Spinal cord (tissue), 10 donors: ENCODE results near the gene TRAPPC6A. TPM values are rescaled to one million over a fixed set of nuclear protein-coding genes. Genes with fewer than 3 reads are reported as not detected.

Source experiments
- DNase-seq, 6 donors: peaks; one replicate each; pipeline versions ENCODE4 v3.0.0 to v3.0.0-alpha.2; 2013 to 2015; ENCODE audit warnings: low spot score in 6 of 6, low read depth in 4 of 6
- H3K27ac ChIP-seq: one replicate; pipeline ENCODE4 v1.5.1; 2013; ENCODE audit warnings: low read depth, low read length, control low read depth
- H3K27me3 ChIP-seq: one replicate; pipeline ENCODE4 v1.6.1; 2013; ENCODE audit warnings: low read length; ENCODE audit not compliant: control insufficient read depth, insufficient read depth
- H3K36me3 ChIP-seq: one replicate; pipeline ENCODE4 v1.6.1; 2013; ENCODE audit warnings: low read length; ENCODE audit not compliant: control insufficient read depth, insufficient read depth
- H3K4me1 ChIP-seq: one replicate; pipeline ENCODE4 v1.6.1; 2013; ENCODE audit warnings: low read length; ENCODE audit not compliant: control insufficient read depth, insufficient read depth
- H3K4me3 ChIP-seq: one replicate; pipeline ENCODE4 v1.5.1; 2013; ENCODE audit warnings: low read depth, low read length, control low read depth
- H3K9me3 ChIP-seq: one replicate; pipeline ENCODE4 v1.6.1; 2013; ENCODE audit warnings: low read length; ENCODE audit not compliant: control insufficient read depth, insufficient read depth
- WGBS: methylation state at CpG from one replicate; pipeline ENCODE4 v1.1.5; 2013; ENCODE audit warnings: missing lambda C conversion rate; ENCODE audit not compliant: insufficient coverage; 5-methylcytosine and 5-hydroxymethylcytosine counted together
- polyA plus RNA-seq, 2 donors: library from polyadenylated mRNA; unstranded; fragments of 120-200 nt; gene quantifications; one replicate each; pipeline ENCODE4 v1.2.1, GENCODE V29; 2013; ENCODE audit not compliant: insufficient read length in 2 of 2
- total RNA-seq, 2 donors: library from RNA; depleted of rRNA in 1 of 2; stranded (reverse); fragments of 120-200 nt in 1 of 2; fragments of >200 nt in 1 of 2; gene quantifications; one replicate each; pipeline versions ENCODE4 v1.2.3 to v1.2.4, GENCODE V29; 2013 to 2014
- donor health status: healthy.

The TRAPPC6A gene
- total and polyA plus RNA-seq, 4 donors = 7.0 to 26.2 (median 22.5) TPM

DNA sequence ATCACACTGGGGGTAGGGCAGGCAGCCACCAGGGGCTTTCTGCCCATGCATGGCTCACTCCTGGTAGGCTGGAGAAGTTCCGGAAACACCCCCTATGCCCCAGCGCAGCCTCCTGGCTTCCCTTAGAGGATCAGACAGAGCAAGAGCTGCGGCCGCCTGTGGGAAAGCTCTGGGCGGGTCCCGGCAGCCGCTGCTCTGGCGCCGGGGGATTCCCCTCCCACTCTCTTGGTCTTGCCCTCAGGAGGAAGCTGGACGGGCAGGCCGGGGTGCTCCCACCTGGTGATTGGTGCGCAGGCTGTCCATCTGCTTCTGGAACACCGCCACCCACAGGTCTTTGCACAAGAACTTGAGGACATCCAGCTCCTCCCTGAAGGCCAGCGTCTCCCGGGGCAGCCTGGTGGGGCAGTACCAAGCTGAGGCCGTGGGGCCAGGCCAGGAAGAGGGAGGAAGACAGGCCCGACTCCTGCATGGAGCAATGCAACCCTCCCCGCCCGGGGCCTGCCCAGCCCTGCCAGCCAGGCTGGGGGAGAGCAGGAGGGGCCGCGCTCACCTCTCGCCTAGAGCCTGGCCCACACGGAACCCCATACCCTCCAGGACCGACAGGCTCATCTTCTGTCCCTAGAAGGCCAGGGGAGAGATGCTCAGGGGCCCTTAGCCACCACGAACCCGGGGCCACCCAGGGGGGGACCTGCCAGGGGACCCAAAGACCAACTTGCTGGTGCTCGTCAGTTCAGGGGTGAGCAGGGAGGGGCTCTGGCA lies 13.3 kb downstream of the TRAPPC6A start:
- Histone ChIP-seq H3K4me1 (peaks cover 20% of the 10 kb centered on the region), H3K36me3 (peaks cover 37% of the 10 kb centered on the region), H3K27ac (no peak overlapping the region), H3K27me3 (peaks cover 18% of the 10 kb centered on the region), H3K9me3 (no peaks in the 10 kb centered on the region), H3K4me3 (no peak overlapping the region)
- 49% methylated on average over 27 of the region's 27 CpGs for WGBS
- no peak for DNase-seq

DNA sequence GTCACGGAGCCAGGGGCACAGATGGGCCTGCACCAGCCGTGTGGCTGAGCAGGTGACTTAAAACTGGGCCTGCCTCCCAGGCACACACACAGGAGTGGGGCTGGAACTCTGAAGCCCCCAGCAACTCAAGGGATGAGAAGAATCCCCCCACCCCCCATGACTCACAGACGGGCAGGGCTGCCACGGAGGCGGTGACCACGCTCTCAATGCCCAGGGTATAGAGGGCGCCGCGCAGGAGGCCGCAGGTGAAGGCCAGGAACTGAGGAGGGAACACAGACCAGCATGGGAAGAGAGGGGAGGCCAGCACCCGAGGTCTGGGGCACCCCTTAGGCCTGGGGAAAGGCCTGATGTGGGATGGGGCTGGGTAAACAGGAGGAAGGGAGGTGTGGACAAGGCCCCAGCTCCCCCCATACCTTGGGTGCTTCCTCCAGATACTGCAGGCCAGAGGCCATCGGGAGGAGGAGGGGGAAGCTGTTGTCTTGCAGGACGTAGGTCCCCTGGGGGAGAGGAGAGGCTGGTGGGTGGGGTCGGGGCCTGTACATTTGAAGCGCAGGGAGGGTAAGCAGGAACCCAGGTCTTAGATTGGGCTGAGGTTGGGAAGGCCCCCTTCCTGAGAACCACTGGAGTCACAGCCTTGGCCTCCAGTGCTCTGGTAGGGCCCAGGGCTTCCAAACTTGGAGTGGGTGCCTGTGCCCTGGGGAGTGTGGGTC lies 14.1 kb downstream of the TRAPPC6A start:
- H3K4me3 ChIP-seq = no peak overlapping the region
- DNase-seq = no peak
- H3K9me3 ChIP-seq = no peaks in the 10 kb centered on the region
- 84% methylated on average over 11 of the region's 15 CpGs for WGBS
- peaks cover 20% of the 10 kb centered on the region for H3K27me3 ChIP-seq
- peaks cover 20% of the 10 kb centered on the region for H3K4me1 ChIP-seq
- no peak overlapping the region for H3K27ac ChIP-seq
- peaks cover 31% of the 10 kb centered on the region for H3K36me3 ChIP-seq

DNA sequence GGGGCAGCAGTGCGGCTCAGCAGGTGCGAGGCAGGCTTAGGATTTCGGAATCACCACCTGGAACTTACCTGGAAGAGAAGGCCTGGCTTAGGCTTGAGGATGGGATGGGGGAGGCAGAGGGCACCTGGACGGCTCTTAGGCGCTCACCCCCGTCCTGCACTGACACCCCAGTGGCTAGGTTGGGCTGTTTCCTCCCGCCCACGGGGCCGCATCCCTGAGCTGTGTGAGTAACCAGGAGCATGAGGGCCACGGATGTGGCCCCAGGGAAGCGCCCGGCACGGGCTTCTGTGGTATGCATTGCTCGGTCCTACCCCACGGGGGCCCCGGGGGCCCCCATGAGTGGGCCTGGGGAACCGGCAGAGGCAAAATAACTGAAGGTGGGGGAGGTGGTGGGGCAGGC lies 14.9 kb downstream of the TRAPPC6A start:
- Histone ChIP-seq H3K9me3 (no peaks in the 10 kb centered on the region), H3K4me1 (peaks cover 20% of the 10 kb centered on the region), H3K27me3 (peaks cover 22% of the 10 kb centered on the region), H3K4me3 (no peak overlapping the region), H3K36me3 (peaks cover 36% of the 10 kb centered on the region), H3K27ac (no peak overlapping the region)
- WGBS = 88% methylated on average over 14 of the region's 17 CpGs
- no peak for DNase-seq

DNA sequence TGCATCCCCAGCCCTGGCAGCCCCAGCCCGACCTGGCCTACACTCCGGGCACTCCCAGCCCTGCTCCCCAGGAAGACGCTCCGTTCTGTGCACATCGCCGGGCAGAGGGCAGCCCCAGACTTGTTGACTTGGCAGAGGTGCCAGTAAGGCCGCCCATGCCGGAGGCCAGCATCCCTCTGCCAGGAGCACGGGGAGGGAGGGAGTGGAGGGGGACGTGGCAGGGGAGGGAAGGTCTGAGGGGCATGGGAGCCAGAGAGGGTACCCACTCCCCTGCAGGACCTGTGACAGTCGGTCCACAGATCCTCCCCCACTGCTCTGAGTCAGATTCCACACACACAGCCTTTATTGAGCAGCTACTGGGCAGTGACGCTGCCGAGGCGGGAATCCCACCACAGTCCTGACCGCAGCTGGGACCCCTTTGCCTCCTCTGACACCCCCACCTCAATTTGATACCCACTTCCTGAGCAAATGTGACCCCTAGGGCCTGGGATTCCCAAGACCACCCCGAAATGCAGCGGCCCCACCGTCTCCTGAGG lies 15.4 kb downstream of the TRAPPC6A start:
- 83% methylated on average over 11 of the region's 18 CpGs for WGBS
- DNase-seq = no peak
- Histone ChIP-seq H3K9me3 (no peaks in the 10 kb centered on the region), H3K36me3 (peaks cover 36% of the 10 kb centered on the region), H3K27ac (no peak overlapping the region), H3K27me3 (peaks cover 22% of the 10 kb centered on the region), H3K4me1 (peaks cover 20% of the 10 kb centered on the region), H3K4me3 (no peak overlapping the region)

DNA sequence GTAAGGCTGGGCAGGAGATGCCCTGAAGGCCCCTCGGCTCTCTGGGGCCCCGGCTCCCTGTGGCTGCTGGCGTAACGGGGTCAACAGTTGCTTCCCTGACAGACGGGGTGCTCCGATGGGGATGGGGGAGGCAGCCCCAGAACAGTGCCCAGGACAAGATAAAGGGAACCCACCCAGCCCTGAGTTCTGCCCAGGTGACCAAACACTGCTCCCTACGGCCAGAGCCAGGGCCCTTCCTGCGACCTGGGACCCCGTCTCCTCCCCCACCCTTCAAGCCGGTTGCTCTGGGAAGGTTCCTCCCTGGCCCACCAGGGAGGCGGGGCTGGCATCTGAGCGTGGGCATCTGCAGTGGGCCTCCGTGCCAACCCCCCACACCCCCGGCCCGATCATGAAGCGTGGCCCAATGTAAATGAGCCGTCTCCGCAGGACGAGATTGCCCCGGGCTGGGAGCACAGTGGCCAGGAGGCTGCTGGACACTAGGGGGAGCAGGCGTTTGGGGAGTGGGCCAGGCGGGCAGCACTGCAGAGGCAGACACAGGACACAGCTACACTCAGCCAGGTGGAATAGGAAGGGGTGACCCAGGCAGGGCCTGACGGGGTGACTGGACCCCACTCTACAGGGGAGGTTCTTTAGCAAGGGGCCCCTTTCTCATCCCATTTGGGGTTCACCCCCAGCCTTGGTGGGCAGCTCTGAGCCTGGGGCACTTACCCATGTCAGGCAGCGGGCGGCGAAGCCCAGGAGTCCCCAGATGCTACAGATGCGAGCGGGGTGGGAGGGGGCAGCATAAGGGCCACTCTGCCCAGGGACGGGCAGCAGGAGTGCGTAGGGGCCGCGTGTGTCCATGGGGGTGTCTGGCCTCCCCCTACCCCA lies 16.1 kb downstream of the TRAPPC6A start:
- DNase-seq = peak in 2 of 6 donors; percentile 20 to 29
- peaks cover 22% of the 10 kb centered on the region for H3K27me3 ChIP-seq
- H3K9me3 ChIP-seq = no peaks in the 10 kb centered on the region
- no peak overlapping the region for H3K27ac ChIP-seq
- 44% methylated on average over 31 of the region's 32 CpGs for WGBS
- peaks cover 20% of the 10 kb centered on the region for H3K4me1 ChIP-seq
- H3K36me3 ChIP-seq = peaks cover 37% of the 10 kb centered on the region
- no peak overlapping the region for H3K4me3 ChIP-seq

DNA sequence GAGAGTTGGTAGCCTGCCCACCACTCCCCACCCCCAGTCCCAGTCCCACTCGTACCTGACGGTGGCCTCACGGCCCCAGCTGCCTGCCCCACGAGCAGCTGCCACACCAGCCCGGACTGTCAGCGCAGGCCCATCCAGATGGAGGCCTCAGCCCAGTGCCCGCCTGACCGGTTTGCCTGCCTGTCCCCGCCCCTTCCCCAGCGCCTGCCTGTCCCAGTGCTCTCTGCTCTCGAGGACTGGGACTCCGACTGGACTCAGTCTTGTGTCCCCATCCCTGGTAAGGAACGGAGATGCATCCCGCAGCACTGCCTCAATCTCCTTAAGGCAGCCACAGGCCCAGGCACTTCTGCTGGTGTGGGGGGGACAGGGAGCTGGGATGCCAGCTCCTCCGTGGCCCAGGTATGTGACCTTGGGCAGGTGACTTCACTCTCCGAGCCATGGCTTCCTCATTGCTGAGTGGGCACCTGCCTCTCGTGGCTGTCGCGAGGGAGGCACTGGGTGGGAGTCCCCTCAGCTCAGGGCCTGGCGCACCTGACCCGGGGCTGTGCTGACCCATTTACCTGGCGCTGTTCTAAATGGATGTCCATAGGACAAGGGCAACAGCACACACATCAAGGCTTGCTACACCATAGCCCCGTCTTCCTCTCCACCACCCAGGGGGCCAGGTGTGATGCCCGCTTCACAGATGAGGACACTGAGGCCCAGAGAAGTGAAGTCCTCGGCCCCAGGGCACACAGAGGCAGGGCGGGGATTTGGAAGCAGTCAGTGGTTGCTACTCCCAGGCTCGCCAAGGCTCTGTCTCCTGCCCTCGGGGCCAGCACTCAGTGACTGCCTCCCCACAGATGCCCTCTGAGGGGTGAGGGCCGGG lies 16.9 kb downstream of the TRAPPC6A start, which contains the start of gene NKPD1:
TSS of gene NKPD1 (minus strand) at position 113 of the 868 bp plus-strand sequence. CDS start 832 bp downstream, outside the sequence.
- peaks cover 34% of the 10 kb centered on the region for H3K36me3 ChIP-seq
- WGBS = 55% methylated on average over 29 of the region's 29 CpGs
- no peaks in the 10 kb centered on the region for H3K9me3 ChIP-seq
- no peak within 1 kb of the TSS for H3K27ac ChIP-seq
- peaks cover 15% of the 10 kb centered on the region for H3K4me1 ChIP-seq
- no peak within 1 kb of the TSS for H3K4me3 ChIP-seq
- DNase-seq = no peak
- H3K27me3 ChIP-seq = peaks cover 25% of the 10 kb centered on the region

DNA sequence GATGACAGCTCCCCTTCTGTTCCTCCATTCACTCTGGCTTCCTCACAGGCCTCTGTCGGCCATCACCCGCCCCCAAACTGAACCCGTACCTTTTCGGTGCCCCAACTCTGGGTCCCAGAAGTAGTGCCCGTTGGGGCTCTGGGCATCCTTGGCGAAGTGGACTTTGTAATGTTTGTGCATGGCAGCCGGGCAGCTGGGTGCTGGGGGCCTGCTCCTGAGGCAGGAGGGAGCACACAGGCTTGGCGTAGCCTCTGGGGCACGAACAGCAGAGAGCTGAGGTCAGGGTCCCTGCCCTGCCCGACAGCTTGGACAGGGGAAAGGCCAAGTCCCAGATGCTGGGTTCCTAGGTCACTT lies 18.1 kb downstream of the TRAPPC6A start:
- WGBS = 89% methylated on average over 10 of the region's 10 CpGs
- Histone ChIP-seq H3K27me3 (peaks cover 29% of the 10 kb centered on the region), H3K27ac (no peak overlapping the region)

DNA sequence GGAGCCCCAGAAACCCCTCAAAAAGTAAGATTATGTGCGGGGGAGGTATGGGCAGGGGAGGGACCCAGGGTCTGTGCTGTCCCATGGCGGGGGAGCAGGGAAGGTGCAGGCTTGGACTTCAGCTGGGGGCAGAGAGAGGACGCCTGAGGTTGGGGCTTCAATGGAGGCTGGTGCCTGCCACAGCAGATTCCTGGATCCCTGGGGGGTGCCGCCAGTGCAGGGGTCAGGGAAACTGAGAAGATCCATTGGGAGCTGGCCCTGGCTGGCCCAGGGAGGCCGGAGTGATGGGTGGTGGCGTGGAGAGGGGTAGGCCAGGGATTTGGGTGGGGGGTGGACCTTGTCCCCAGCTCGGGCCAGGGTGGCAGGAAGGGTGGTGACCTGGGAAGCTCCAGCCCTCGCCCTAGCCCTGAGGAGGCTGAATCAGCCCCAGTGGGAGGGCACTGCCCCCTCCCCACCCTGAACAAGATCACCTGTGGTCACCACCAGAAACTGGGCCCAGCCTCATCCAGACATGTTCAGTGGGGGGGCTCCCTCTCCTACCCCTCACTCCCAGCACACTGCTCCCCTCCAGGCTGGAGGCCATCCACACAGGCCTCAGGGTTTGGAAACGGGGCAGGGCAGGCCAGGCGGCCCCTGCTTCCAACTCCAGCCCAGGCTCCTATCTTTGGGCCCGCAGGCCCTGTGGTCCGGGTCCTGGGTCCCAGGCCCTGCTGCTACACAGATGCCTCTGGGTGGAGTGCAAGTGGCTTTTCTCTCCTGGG lies 18.6 kb downstream of the TRAPPC6A start:
- H3K4me1 ChIP-seq = peaks cover 12% of the 10 kb centered on the region
- peaks cover 30% of the 10 kb centered on the region for H3K36me3 ChIP-seq
- no peak overlapping the region for H3K4me3 ChIP-seq
- peaks cover 31% of the 10 kb centered on the region for H3K27me3 ChIP-seq
- DNase-seq = no peak
- no peaks in the 10 kb centered on the region for H3K9me3 ChIP-seq
- no peak overlapping the region for H3K27ac ChIP-seq
- 86% methylated on average over 11 of the region's 12 CpGs for WGBS

More for the DNA sequence above, 18.1 kb downstream of the TRAPPC6A start:
- no peak for DNase-seq
- Histone ChIP-seq H3K9me3 (no peaks in the 10 kb centered on the region), H3K4me1 (peaks cover 12% of the 10 kb centered on the region), H3K4me3 (no peak overlapping the region), H3K36me3 (peaks cover 33% of the 10 kb centered on the region)
